Iris pigment epithelial cell (primary cell): ENCODE data around the gene DCUN1D3.
"Not testable (repeated sequence)": the region's sequence is repeated elsewhere in the genome, so short reads cannot be mapped to it uniquely, and the experiment has no call there.

ENCODE experiments used
- DNase-seq: peaks from one replicate; pipeline ENCODE4 v3.0.0-alpha.2; 2011; ENCODE audit warnings: low read depth

Gene DCUN1D3

DNA sequence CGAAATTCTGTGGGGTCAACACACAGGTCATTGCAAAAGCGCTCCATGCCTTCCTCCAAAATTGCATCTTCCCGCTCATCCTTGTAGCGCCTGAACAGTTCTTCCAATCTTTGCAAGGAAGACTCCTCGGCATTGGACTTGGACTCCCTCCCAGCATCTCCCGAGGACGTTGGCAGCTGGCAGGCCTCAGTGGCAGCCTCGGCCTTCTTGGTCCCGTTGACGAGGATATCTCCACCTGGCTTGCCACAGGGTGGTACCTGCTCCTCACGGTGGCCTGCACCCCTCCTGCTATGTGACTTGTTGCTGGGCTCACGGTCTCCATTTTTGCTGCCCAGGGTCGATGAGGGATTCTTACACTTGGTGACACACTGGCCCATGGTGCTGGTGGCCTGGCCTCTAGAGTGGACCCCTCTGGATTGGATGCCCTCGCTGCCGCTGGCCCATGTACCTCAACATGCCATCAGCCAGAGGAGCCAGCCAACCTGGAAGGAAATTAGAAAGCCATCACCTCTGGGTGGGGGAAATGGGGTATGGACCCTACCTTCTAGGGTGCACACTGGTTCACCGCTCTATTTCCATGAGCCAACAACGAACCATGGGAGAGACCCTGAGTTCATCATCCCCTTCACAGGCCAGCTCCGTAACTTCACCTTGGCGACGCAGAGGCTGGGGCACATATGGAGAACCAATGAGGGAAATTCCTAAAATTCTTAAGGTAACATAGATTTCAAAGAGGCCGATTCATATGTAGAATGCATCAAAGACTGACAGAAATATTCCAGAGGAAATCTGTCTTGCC, 37.8 kb downstream of the DCUN1D3 start:
- DNase-seq: no peak

DNA sequence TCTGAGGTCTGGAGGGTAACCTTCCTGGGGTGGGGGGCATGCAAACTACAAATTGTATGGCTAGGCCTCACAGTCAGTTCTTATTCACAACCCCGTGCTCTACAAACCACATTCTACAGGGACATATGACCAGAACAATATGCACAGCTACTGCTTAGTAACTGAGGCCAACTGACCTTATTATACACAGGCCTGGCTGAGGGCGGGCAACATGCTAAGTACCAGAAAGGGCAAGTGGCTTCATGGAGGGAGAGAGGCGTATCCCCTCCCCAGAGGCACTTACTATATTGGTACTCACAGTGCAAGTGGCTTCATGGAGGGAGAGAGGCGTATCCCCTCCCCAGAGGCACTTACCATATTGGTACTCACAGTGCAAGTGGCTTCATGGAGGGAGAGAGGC, 39.2 kb downstream of the DCUN1D3 start:
- not testable (repeated sequence) for DNase-seq

DNA sequence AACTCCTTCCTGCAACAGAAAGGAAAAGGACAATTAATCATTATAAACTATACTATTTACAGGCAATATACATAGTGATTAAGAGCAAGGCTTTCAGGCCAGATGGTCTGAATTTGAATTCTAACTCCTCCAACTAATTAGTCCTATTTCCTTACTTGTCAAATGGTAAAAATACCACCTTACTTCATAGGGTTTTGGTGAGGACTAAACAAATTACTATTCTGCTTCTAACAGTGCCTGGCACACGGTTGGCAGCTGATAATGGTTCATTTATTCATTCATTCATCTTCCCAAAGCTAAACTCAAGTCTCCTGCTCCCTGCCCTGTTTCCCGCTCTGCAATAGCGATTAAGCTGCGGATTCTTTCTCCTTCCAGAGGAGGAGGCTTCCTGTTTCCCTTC, 39.8 kb downstream of the DCUN1D3 start:
- DNase-seq: no peak

DNA sequence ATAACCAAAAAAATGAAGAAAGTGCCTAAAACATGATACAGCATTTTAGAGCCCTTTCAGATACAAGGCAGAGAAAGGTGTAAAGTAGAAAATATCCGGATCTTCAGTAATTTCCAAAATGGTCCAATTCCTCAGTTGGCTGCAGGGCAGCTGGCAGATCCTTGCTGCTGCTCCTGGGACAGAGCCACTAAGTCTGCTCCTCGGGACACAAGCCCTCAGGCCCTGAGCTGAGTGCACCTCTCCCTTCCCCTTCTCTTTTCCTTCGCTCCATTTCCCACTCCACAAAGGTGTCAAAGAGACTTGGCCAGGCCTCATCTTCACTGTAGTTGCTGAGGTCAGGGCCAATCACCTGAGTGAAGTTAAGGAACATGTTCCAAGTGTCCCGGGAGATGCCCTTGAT, 40.5 kb downstream of the DCUN1D3 start:
- no peak for DNase-seq

DNA sequence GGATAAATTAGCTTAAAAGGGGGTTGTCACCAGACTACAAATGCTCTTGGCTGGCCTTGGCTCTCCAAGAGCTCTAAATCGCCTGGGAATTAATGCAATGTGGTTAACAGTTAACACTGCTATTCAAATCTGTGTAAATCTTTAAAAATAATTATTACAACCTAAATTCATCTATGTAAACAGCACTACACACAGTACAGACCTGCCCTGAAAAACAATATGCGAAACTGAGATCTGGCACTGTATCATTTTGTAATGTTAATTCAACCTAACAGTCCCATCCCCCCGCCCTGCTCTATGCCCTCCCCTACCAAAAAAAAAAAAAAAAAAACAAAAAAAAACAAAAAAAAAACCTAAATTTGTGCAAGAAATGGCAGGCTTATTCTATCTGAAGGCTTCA, 40.9 kb downstream of the DCUN1D3 start:
- no peak for DNase-seq

DNA sequence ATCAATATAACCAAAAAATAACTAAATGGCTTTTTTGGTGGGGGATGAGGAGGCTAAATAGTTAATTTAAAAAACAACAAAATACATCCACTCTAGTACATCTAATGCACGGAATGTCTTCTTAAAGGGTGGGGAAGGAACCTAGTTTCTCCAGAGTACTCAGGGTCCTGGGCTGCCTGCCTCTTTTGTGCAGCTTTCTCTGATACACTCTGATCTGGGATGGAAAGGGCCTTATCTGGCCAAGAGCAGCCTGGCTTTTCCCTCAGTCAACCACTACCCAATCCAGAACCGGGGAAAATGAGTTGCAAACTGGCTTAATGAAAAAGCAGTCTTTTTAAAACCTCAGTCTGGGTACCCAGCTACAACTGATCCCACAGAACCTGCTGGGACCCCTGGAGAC, 42.9 kb downstream of the DCUN1D3 start:
- DNase-seq: no peak

DNA sequence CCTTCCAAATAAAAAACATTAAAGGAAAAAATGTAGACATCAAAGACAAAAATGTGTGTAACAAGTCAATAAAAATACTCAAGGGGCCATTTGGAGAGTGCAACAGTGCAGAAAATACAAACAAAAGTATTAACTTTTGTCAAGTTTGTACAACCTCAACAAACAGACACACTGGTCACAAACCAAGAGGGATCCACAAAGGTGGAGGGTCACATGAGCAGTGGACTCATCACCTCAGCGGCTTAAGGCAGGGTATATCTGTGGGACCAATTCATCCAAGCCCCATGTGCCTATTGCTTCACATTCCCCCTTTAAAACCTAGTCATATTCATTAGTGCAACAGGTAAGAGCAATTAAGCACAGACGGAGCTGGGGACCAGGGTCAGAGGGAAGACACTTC, 45.2 kb downstream of the DCUN1D3 start:
- no peak for DNase-seq

DNA sequence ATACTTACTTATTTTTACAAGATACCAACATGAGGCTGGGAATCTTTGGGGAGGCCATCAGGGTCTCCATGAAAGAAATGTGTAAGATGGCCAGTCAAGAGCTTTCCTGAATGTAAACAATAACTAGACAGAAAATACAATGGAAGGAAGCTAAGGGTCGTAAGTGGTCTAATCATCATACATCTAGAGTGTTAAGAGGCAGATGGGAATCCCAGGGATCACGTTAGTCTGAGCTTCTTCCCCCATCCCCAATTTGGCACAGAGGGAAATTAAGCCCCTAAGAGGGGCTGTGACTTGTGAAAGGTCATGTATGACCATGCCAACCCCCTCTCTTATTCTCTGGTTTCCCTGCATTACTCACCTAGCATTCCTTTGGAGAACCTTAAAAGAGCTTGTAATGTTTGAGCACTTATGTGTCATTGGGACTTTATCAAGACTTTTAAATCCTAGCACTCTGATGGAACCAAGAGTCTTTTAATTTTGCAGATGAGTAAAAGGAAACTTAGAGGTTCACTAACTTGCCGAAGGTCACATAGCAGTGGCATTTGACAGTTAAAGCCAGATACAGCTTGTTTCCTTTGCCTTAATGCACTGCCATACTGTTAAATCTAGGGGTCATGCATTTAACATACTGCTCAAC, 46.1 kb downstream of the DCUN1D3 start:
- DNase-seq: no peak

DNA sequence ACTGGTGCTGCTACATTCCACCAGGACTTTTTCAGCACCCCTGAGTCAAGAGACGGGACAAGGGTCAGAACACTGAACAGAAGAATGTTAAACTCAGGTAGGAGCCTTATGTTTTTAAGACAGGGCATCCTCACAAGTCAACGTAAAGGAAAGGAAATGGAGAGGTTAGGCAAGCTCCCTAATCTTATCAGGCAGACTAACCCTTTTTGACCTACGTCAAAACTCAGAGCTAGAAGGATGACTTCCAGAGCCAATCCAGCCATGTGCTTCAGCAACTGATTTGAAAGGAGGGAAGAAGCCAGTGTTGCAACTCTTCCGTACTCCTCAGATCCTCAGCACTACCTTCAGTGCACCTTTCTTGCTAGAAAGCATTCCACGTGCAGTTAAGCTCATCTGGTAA, 47.0 kb downstream of the DCUN1D3 start:
- no peak for DNase-seq

DNA sequence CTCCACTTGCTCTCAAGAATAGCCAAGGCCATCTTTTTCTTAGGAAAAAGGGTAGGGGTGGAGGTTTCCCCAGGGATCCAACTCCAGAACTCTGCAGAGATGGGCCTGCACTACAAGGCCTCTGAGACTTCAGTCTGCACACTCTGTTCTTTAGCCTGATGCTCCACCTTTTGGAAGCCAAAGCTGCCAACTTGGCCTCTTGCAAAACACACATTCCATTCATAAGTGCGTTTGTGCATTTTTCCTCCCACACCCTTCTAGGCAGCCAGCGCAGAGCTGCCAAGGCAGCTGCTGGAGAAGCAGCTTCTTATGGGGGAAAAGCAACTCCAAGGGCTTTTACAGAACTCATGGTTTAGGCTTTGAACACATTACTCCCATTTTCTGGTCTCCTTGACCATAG, 48.6 kb downstream of the DCUN1D3 start:
- peak; percentile 95 for DNase-seq

DNA sequence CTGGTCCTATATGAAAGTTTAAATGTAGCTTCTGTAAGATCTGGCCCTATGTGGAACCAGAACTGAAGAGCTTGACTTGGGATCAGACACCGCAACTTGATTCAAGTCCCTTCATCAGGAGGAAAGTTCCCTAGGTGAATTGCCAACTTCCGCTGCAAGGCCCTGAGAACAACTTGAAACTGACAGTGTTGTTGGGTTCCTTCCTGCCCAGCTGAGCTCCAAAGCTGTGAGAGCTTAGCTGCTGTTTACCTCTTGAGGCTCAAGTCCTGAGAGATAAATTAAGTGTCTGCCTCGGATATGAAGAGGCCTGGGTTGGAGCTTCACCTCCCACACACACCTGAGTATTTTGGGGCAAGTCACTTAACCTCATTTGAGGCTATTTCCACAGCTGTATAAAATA, 49.2 kb downstream of the DCUN1D3 start:
- peak; percentile 63 for DNase-seq

DNA sequence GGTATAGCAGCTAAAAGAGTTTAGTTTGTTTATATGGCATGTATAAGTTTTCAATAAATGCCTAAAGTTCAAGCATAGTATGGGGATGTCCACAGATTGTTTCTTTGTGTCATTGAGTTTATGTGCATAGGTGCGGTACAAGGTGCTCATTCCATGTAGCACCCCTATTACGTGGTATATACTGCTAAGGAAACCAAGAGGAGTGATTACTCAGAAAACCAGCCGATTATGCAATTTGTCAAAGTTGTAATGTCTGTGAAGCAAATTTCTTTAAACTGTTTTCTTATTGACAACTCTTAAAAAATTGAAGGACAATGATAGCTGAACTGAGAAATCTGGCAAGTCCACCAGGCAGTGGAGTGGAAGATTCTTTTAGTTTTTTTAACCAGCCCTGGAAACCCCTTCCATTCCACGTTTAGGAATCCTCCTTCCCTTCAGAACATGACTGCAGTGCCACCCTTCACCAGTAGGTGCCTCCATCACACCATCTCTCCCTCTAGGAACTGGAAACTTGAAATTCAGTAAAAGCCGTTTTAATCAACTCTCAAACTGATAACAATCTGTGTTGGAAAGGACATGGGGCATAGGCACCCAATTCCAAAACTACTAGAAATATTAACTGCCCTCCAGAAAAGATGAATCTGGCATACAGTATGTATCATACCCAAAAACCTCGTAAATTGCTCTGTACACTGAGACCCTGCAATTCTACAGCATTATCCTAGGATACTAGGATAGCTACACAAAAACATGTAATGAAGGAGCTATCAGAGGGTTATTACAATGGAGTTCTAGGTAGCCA, 50.4 kb downstream of the DCUN1D3 start:
- DNase-seq: peak; percentile 65

DNA sequence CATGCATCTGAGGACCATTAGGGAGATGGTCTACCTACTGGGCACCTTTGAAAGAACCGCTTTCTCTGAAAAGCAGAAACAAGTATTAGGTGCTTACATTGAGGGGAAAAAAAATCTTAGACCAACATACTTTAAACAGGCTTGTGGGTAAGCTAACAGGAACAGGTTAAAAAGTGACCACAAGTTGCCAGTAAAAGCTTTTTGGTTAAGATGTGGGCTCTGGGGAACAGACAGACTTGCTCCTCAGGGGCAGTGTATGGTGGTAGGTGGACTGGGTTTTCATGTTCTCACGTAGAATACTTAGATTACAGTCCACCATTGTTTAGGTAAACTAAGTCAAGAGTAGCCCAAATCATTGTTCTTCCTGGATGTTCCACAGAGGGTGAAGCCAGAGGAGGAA, 52.6 kb downstream of the DCUN1D3 start:
- no peak for DNase-seq

DNA sequence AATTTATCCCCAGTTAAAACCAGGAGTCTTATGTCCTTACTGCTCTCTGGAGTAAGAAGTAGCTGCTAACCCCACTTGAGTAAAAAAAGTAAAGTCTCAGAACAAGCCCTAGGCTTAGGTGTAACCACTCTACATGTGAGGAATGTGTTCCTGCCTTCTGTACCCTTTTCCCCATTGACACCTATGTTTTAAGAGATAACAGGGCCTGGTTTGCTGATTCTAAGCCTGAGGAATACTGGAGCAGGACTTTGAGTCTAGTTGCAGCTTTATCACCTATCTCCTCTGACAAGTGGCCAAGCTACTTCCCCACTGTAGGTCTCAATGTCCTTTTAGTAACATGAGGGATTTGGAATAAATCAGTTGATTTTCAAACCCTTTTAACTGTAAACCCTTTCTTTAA, 53.6 kb downstream of the DCUN1D3 start:
- DNase-seq: no peak

DNA sequence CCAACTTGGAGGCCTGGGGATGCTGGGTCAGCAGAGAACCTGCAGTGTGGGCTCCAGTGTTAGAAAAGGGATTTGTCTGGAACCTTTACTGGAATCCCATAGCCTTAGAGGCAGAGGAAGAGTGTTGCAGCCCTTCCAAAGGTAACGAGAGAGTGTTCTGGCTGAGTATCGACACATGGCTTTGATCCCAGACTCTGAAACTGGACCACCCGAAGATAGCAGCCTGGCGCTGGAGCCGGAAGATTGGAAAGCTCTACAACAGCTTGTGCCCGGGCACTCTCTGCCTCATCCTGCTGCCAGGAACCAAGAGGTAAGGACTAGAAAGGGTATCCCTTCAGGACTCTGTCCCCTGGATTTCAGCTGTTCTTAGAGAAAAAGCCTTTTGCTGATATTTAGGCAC, 54.1 kb downstream of the DCUN1D3 start:
- DNase-seq: no peak

DNA sequence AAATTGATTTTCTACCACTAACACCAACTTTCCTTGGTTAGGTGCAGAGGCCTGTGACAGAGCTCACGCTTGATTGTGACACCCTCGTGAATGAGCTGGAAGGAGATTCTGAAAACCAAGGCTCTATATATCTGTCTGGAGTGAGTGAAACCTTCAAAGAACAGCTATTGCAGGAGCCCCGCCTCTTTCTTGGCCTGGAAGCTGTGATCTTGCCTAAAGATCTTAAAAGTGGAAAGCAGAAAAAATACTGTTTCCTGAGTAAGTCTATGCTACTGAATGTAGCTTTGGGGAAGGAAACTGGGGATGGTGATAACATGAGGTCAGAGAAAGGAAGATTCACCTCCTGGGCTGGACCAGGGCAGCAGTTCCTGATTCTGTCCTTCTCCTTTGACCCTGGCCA, 55.6 kb downstream of the DCUN1D3 start:
- DNase-seq: no peak

DNA sequence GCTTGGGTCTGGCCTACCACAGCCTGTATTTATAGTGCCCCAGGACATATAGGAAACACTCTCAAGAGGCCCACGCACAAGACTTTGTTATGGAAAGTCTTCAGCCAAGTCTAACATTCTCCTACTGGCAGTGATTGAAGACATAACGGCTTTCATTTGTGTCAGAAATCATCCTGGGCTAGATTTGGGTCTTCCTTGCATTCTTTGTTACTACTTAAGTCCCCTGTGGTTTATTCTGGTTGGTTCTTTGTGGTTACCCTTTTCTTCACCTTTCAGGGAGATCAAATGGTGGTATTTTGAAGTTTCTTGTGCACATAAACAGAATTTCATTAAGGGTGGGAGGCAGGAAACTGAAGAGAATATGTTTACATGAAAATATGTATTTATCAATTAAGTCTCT, 56.1 kb downstream of the DCUN1D3 start:
- peak; percentile 21 for DNase-seq

DNA sequence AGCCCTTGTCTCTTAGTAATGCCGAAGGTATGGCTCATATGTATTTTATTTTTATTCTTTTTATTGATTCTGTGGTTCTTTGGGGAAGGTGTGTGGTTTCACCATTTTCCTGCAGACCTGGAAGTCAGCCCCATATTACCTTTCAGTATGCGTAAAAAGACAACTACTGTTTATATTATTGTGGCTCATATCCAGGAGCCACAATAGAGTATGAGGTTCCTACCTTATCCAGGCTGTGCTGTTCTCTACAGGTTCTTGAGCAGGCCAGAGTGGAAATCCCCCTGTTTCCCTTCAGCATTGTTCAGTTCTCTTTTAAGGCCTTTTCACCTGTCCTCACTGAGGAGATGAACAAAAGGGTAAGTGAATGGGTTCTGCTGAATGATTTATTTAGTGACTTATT, 60.7 kb downstream of the DCUN1D3 start:
- DNase-seq: no peak

DNA sequence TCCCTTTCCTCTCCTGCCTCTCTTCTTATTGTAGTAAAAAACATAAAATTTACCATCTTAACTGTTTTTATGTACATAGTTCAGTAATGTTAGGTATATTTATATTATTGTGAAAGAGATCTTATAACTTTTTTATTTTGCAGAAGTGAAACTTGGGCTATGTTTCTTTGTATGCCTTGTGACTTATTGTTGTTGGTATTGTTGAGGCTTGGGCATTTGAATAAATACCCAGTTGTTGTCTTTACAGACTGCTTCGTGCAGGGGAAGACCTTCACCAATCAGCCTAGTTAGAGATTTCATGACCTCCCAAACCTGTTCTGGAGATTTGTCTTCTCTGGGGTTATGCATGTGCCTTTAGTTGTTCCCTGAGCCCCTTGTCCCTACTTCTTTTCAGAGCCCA, 61.9 kb downstream of the DCUN1D3 start:
- no peak for DNase-seq

DNA sequence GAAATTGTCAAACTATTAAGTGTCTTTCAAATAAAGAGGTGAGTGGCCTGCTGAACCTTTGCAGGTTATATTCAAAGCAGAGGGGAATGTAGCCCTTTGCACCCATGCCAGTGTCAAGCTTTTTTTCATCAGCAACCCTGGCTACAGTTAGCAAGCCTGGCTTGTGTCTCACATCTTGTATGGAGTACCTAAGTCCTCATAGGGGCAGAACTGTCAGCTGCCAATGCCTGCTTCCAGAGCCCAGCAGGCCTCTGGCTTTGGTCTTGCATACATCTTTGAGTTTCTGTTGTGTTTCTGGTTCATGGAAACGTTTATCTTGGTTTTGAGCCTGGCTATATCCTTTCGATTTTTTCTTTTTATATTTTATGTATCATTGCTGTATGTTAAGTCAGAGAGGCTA, 67.1 kb downstream of the DCUN1D3 start:
- DNase-seq: no peak

DNA sequence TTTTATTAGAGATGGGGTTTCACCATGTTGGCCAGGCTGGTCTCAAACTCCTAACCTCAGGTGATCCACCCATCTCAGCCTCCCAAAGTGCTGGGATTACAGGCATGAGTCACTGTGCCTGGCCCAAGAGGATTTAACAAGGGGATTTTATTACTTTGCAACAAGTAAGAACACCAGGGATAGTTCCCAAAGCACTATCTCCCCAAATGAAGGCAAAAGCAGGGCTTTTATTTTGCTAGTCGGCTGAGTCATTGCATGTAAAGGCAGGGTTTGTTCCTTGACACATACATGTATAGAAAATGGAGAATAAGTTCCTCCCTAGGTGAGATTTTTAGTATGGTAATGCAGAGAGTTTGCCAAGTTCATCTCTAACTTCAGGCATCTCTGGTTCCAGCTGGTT, 69.8 kb downstream of the DCUN1D3 start:
- DNase-seq: no peak

DNA sequence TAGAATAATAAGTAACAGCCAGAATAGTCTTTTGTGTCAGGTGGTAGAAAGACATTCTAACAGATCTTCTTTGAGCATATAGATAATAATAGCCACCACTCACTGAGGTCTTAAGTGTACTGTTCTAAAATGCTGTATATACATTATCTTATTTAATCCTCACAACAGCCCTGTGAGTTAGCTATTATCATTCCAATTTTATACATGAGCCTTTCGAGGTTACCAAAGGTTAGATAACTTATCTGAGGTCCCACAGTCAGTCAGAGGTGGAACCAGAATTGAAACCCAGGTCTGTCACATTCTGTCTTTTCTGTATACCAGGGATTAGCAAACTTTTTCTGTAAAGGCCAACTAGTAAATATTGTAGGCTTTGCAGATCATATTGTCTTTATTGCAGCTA, 70.6 kb downstream of the DCUN1D3 start:
- DNase-seq: no peak

DNA sequence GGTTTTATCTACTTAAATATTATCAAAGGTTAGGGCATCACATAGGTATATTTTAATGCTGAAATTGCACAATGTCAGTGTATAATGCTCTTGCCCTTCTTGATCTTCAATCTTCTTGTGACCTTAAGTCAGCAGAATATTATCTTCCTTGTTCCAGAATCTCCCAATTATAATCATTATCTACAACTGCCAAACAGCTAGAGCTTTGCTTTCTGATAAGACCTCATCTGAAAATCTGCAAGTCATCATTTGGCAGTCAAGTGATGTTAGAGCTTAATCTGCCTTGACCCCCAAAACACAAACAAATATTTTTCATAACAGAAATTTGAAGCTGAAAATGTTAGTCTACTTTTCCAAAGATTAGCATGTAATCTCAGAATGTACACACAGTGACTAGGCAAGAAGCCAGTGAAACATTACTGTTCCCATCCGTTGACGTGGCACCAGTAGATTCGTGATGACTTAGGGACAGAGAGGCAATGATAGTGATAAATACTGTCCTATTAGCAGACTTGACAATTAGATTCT, 74.1 kb downstream of the DCUN1D3 start:
- peak; percentile 33 for DNase-seq
